ENCODE measurements around the gene FAM181A.

The FAM181A gene

DNA sequence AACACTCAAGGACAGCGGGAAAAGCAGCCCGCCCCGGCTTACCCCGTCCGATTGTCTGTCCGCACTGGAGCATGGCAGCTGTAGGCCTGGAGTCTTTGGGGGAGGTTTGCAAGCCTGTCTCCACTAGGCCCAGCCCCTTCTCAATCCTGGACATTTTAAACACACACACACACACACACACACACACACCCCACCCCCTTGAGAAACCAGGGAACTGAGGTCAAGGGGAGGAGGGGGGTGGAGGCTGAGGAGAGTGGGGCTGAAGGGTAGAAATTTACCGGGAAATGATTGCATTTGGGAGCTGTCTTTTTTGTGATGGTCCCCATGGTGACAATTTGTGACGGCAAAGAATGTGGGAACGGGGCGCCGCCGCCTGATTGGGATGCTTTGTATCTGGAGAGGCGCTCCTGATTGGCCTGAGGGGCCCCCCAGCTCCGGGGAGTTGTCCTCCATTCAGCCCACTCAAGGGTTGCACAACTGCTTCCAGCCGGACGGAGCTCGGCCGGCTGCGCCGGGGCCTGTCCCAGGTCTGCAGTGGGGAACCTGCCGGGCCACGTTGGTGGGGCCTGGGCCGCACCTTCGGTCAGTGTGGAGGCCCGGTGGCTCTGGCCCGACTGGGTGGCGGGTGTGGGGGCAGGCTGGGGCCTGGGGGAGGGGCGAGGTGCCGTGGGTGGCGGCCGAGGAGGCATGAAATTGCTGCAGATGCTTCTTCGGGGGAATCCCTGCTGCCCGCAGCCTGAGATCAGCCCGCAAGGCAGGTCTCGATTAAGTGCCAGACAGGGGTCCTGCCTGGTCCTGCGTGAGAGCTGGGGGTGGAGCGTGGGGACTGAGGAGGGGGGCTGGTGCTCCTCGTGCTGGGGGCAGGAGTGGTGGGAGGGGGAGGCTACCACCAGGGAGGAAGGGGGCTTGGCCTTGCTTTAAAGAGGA lies at the start of gene FAM181A:
FAM181A (plus strand) TSS at position 472 of the 927 bp plus-strand sequence. CDS start 942 bp downstream, outside the sequence.
- DNase-seq, result no peak

DNA sequence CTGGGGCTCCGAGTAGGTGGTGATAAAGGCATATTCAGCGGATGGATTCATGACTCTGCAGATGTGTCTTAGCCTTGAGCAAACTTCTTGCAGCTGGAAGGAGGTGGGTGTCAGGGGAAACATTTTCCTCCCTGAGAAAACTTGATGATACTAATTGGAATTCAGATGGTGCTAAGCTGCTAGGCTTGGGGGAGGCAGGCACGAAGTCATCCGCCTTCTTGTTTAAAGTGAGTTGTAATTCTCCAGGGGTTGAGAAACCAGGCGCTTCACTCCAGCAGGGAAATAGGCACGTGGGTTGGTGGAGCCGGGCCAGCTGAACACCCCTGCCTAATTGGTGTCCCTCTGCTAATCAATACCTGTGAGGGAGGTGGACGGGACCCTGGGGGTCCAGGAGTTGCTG lies 48.9 kb upstream of the FAM181A start:
- no peak for DNase-seq

DNA sequence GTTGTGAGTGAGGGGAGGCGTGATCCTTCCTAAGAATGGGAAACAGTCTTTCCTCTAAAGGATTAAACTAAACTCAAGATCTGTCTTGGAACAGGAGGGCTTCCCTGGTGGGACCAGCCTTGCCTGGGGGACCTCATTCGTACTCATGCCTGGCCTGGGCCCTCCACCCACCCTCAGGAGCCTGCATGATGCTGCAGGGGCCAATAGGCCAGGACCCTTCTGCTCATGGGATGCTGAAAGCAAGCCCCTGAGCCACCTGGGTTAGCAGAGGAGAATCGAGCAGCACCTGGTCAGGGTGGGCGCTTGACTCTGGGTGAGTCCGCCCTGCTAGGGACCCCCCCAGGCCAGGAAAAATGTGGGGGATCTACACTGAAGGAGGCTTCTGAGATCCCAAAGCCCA lies 48.3 kb upstream of the FAM181A start:
- DNase-seq, result no peak

DNA sequence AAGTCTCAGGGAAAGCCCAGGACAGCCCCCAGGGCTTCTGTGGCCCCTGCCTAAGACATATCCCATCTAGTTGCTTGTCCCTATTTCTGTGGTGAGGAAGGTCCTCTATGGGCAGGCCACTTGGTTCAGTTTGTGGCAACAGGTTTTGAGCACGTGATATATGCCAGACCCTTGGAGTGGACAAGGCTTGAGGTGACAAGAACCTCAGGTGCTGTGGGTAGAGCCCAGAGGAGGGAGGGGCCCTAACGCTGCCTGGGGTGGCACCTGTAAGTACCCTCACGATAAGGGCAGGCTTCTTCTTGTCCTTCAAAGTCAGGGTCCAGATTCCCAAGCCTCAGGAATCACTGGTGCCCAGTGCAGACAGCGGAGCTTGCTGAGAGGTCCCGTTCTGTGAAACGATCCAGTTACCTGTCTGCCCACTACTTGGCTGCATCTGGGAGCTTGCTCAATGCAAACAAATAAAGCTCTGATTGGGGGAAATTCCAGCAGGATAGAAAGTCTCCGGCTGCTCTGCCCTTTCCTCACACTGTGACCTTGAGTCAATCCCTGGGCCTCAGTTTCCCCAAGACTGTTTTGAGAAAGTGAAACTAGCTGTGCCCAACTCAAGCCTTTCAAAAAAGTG lies 47.7 kb upstream of the FAM181A start:
- no peak for DNase-seq

DNA sequence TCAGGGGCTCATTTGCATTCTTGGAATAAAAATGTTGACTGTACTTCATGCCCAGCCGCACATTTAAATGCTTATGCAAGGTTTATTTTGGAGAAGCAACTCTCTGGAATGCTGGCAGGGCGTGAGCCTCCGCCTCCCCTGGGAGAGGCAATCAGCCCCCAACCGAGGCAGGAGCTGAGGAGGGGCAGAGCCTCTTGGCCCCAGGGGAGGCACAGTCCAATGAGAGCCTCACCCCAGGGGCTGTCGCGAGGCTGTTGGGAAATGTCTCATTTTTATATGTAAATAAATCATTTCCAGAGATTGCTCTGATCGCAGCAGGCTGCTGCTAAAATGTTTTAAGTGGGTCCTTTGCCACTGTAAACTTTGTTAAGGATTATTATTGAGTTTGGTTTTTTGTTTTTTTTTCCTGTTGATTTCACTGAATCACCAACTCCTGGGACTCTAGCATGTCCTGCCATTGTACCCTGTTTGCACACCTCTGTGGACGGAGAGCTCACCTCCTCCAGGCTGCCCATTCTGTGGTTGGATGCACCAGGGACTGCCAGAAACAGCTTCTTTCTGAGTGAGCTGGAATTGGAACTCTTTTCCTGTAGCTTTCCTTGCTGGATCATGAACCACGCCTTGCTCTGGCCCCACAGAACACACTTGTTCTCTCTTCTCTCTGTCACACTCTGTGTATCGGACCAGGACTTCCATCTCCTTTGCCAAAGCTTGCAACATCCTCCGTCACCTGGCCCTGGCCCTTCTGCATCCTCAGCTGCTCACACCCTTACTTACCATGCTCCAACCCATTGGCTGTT lies 46.9 kb upstream of the FAM181A start:
- no peak for DNase-seq

DNA sequence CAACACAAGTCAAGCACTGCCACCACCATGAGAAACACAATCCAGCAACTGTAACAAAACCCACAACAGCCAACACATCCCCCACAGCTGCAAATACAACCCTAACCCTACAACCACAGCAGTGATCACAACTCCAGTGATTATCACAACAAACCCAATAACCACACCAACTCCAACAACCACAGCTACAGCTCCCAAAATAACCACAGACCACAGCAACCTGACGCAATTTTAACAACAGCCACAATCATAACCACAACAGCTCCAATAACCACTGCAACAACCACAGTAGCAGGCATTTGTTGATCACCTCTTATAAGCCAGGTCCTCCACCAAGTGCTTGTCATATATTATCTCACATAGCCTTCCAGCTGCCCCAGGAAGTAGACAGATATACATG lies 42.2 kb upstream of the FAM181A start:
- DNase-seq, result no peak

DNA sequence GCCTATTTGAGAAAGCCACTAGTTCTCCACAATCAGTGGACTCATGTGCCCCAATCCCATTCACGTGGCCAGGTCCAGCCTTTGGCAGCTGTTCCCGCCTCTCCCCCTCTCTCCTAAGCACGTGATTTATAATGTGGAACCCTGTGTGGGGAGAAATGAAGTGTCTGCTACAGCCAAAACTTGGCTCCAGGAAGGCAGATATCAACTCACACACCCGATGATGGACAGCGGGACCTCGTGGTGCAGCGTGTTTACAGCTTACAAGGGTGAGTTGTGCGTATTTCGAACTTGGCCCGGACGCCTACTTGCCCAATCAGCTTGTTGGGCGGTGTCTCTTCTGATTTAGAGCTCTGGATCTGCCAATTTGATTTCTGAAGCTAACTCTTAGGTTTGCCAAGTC lies 38.1 kb upstream of the FAM181A start:
- DNase-seq, result no peak

DNA sequence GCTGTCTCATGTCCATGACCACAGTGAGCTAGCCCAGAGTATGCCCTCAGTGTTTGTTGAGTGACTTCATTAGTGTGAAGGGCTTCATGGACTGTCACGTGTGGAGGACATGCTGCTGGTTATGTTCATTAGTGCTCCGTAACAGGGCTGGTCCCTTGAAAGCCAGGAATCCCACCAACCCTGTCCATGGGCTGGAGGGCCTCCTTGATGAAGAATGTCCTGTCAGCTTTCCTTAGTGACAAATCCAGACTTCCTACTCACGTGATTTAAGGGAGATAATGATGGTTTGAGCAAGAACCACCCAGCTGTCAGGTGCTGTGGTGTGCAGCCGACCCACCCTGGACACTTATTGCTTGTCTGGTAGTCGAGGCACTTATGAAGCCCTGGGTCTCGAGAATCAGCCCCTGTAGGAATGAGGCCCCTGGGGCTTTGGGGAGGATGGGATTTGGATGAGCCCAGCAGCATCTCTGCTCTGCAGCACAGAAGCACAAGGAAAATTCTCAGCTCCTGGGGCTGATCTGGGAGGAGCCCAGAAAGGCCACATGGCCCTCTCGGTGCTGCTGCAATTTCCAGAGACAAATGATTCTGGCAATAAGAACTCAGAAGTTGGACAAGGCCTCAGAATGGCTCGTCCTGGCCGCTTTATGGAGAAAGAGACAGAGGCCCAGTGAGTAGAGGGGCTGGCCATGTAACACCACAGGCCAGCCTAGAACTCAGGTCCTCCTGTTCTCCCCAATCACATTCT lies 37.2 kb upstream of the FAM181A start:
- DNase-seq, result no peak

DNA sequence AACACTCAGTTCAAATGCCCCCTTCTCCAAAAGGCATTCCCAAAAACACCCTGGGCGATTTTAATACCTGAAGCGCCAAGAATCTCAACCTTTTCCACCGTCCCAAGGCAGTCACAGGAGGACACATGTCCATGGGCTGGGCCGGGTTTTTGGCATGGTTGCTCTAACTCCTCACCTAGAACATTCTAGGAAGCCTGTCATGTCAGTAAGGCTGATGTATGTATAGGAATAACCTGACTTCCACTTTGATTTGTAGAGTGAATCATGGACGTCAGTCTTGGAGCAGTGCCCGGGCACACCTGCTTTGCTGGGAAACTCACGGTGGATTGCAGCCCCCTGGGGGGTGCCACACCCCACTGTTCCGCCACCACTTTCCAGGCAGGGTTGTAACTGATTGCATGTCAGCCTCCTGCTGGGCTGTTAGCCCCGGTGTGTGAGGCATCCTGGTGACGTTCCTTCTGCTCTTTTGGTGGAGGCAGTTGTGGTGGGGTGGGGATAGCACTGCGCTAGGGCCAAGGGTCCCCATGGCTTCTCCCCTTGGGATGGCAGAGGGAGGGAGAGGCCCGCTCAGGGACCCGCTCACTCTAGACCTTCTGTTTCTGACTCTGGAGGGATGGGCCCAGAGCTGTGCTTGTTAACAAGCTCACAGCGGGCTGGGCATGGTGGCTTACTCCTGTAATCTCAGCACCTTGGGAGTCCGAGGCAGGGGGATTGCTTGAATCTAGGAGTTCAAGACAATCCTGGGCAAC lies 35.2 kb upstream of the FAM181A start:
- DNase-seq, result no peak

DNA sequence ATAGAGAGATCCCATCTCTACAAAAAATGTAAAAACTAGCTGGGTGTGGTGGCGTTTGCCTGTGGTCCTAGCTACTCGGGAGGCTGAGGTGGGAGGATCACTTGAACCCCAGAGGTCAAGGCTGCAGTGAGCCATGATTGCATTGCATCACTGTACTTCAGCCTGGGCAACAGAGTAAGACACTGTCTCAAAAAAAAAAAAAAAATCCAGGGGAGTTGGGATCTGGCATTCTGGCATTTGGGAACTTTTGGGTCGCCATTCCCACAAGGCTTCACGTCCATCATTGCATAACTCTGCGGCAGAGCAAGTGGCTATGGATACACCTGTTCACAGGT lies 34.7 kb upstream of the FAM181A start:
- DNase-seq, result no peak

DNA sequence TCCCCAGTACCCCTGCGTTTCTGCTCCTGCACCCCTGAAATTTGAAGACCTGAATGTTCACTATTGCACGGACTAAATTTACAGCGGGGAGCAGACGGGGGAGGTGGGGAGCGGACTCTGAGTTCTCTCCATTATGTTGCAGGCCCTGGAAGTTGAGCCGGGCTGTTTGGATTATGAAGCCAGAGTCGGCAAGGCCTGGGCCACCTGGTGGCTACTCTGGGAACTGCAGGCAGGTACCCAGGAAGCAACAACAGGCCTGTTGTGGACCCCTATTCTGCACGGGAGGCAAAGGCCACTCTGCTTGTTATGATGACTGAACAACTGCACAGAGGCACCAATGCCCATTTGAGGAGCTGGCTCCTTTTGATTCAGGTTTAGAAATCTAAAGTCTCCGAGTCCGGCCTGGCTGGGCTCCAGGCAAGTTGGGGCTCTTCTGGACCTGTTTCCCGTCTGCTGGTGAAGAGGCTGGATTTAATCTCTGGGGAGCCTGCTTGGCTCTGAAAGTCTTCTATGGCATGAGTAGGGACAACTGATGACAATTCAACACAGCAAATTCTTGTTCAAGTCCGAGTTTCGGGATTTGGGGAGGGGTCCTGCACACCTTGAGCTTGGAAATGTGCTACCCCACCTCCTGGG lies 34.1 kb upstream of the FAM181A start:
- DNase-seq, result peak; percentile 80

DNA sequence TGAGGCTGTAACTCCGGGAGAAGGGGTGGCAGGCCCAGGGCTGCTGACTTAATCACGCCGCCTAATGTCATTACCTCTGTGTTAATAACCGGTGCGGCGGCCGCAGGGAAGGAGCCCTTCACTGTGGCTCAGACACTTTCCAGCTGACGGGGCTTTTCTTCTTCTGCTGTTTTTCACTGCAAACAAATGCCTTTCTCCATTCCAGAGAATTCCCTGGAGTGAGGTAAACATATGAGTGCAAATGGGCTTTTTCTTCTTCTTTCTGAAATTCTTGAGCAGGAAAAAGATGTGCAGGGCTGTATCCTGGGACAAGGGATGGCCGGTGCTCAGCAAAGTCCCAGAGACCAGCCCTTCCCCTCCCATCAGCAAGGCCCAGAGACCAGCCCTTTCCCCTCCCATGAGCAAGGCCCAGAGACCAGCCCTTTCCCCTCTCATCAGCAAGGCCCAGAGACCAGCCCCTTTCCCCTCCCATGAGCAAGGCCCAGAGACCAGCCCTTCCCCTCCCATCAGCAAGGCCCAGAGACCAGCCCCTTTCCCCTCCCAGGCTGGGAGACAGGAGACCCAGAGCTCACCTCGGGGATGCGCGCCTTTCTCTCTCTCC lies 33.4 kb upstream of the FAM181A start:
- peak; percentile 79 for DNase-seq

DNA sequence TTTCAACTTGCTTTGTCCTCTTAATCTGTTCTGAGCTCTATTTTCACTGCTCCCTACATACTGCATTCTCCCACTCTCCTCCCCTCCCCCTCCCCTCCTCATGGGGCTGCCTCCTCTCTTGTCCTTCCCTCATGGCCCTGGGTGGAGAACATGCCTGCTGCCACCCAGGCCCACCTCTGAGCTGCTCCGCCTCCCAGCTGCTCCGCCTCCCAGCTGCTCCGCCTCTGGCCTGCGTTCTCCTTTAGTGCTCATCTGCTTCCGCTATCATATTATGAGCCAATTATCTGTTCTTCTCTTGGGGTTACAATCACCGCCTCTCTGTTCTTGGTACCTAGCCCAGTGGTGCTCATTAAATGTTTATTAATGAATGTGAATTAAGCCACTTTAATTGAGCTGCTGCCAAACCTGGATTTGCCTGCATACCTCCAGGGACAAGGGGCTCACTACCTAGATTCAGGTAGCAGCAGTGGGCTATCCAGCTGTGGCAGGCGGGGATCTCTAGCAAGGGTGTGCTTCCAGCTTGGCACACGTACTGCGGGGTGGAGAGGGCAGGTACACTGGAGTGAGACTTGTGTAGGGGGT lies 32.0 kb upstream of the FAM181A start:
- DNase-seq, result peak; percentile 79

DNA sequence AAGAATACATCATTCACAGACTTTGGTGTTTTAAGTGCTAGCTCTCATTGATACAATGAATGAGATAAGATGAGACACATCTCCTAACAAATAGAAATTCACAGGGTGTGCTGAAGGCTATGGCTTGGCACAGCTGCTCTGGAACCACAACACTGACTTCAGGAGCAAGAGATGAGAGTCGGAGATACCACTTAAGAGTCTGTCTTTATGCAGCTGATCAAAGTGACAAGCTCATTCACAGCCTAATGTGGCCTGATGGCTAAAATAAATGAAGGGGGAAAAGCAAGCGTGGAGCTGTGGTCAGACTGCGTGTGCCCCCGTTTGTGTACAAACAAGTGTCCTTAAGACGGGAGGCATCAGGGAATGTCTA lies 29.7 kb upstream of the FAM181A start:
- no peak for DNase-seq

DNA sequence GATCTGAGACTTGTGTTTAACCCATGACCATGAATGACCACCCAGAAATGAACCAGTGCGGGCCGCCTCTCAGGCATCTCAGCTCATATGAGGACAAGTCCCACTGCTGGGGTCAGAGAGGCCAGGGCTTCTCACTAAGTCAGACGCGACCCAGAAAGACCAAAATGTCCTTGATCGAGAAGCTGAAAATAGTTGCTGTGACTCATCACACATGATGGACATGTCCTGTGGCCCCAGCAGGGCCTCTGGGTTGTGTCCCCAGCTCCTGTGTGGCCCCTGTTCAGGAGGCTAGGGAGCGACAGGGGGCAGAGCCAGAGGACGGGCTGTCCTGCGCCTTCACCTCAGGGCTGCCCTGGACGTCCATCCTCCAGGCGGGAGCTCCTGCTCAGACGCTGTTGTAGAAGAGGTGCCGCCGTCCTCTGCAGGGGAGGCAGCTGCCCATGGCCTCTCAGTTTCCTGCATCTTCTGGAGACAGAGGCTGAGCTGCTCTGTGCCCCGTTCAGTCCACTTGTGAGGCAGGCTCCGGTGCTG lies 29.0 kb upstream of the FAM181A start:
- no peak for DNase-seq

DNA sequence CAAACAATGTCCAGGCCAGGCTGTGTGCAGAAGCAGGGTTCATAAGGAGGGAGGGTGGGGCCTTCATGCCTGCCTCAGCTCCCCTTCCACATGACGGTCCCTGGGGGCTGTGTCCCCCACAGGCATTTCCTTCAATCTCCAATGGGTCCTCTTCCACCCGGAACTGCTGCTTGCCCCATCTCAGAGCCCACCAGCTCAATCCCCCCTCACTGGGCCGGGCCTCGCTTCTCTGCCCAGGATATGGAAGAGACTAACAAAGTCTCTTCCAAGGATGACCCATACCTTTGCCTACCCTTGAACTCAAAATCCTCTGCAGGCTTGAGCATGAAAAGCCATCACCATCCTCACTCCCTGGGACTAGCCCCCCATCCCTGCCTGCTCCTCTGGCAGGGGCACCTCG lies 28.4 kb upstream of the FAM181A start:
- no peak for DNase-seq

DNA sequence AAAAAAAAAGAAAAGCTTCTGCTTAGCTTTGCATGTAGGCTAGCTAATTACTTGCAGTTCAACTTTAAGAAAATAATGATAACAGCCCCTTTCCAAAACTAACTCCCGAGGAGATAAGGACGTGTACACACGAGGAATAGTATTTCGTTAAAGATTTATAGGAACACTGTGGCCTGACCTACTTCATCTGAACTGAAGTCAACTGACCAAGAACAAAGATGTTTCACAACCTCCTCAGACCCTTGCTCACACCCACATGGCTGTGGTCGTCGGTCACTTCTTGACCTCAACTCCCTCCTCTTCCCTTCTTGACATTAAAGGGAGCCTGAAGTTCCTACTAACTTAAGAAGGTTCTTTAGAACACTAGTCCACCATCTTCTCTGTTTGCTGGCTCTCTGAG lies 25.3 kb upstream of the FAM181A start:
- DNase-seq, result no peak

DNA sequence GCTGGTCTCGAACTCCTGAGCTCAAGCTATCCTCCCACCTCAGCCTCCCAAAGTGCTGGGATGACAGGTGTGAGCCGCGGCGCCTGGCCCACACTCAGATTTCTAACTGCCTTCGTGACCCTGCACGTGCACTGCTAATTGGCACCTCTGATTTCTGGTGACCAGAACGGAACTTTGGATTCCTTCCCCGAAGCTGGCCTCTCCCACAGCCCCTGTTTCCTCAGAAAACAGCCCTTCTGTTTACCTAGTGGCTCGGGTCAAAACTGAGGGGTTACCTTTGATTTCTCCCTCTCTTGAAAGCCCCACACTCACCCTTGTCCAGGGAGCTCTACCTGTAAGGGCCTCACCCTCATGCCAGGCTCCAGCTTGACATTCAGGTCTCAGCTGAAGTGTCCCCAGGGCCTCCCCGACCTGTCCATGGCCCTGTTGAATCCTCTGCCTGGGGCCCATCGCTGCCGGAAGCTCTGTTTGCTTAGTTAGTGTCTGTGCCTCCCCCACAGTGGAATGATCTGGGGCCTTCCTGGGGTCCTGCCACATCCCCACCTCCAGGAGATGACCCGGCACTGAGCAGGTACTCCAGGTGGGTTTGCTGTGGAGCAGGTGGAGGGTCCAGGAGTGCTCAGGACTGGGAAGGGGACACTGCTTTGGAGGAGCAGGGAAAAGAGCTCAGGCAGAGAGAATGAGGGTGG lies 24.4 kb upstream of the FAM181A start:
- DNase-seq, result no peak

DNA sequence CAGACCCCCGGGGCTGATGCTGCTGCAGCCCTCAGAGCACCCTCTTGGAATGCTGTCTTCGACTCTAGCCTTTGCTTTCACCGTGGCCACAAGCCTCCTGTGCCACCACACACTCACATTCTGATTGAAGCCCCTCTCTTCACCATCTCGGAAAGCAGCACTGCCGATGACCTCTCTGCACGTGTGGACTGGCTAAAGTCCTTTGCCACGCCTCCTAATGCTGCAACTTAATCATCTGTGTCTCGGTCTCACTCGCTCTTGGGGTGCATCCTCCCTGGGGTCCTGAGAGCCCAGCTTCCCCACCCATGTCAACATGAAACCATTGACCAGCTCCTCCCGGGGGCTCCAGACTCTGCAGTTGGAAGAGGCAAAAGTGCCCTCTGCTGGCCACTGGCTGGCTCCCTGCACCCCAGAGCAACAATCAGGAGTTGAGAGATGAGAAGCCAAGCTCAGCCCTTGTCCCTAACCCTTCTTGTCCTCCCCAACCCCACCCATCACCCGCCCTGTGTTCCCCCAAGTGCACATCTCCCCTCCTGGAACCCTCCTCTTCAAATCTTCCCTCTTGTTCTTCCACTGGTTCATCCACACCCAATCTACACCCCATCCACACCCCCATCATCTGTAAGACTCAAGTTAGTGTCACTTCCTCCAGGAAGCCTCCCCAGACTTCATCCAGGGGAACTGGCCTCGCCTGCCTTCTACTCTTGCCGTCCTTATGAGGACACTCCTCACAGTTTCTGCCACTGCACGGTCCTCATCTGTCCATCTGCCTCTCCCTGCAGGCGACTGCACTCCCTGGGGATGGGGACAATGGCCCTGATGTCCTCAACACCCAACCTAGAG lies 23.6 kb upstream of the FAM181A start:
- peak; percentile 65 for DNase-seq

All from NCI-H82 (cell line).